ENCODE measurements around the gene PACSIN2.

DNA sequence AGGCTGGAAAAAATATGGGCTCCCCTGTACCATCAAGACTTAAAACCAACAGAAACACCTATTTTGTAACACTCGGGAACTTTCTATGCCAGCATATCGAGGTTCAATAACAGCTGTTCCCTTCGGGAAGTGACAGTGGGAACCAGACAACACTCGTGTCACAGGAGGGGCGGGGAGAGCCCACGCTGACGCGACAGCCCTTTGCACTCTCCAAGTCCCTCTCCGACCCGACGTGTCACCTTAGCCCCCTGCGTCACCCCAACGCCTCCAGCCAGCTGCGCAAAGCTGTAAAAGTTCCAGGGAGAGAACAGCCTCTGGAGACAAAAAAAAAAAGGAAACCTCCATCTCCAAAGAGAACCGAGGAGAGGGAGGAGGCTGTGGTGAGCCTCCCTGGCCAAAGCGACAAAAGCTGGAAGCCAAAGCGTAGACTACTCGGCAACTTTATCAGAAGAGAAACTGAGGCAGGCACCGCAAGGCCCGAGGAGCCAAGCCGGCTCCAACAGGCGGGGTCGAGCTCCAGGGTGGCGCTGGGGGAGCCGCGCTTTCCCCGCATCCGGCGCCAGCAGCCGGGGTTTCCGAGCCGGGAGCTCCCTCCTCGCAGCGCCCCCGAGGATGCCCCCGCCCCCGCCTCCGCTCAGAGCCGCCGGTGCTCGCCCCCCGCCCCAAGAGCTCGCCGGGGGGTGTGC is 158.6 kb downstream of the PACSIN2 start:
- TF ChIP-seq, protein P1, sequence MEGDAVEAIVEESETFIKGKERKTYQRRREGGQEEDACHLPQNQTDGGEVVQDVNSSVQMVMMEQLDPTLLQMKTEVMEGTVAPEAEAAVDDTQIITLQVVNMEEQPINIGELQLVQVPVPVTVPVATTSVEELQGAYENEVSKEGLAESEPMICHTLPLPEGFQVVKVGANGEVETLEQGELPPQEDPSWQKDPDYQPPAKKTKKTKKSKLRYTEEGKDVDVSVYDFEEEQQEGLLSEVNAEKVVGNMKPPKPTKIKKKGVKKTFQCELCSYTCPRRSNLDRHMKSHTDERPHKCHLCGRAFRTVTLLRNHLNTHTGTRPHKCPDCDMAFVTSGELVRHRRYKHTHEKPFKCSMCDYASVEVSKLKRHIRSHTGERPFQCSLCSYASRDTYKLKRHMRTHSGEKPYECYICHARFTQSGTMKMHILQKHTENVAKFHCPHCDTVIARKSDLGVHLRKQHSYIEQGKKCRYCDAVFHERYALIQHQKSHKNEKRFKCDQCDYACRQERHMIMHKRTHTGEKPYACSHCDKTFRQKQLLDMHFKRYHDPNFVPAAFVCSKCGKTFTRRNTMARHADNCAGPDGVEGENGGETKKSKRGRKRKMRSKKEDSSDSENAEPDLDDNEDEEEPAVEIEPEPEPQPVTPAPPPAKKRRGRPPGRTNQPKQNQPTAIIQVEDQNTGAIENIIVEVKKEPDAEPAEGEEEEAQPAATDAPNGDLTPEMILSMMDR (IDR thresholded peaks at IDR 0.05), result no peak
- TF ChIP-seq POLR2A (IDR thresholded peaks at IDR 0.05), result peak in 1 of 4 donors; percentile 24

All from esophagus squamous epithelium (tissue), 4 donors.